ENCODE results near the gene BAIAP2.
"Not testable (repeated sequence)": the region's sequence is repeated elsewhere in the genome, so short reads cannot be mapped to it uniquely, and the experiment has no call there.

The BAIAP2 gene

GRCh38 chr17:81000631-81001357 is 34.2 kb upstream of the BAIAP2 start:
- no peak for DNase-seq

GRCh38 chr17:81002013-81002384 is 33.0 kb upstream of the BAIAP2 start:
- DNase-seq, result no peak

- DNase-seq, result peak; percentile 76
Observed at GRCh38 chr17:81002409-81003361, 32.3 kb upstream of the BAIAP2 start.

GRCh38 chr17:81003711-81004475 is 31.1 kb upstream of the BAIAP2 start:
- DNase-seq, result no peak

GRCh38 chr17:81006891-81007290 is 28.1 kb upstream of the BAIAP2 start:
- DNase-seq, result no peak

- no peak for DNase-seq
Observed at GRCh38 chr17:81008140-81008539, 26.8 kb upstream of the BAIAP2 start.

- no peak for DNase-seq
Observed at GRCh38 chr17:81009136-81009535, 25.8 kb upstream of the BAIAP2 start.

GRCh38 chr17:81010935-81011334 is 24.0 kb upstream of the BAIAP2 start:
- no peak for DNase-seq

- DNase-seq, result no peak
Observed at GRCh38 chr17:81011951-81012350, 23.0 kb upstream of the BAIAP2 start.

GRCh38 chr17:81012574-81013447 is 22.1 kb upstream of the BAIAP2 start:
- no peak for DNase-seq

- DNase-seq, result no peak
Observed at GRCh38 chr17:81013642-81014041, 21.3 kb upstream of the BAIAP2 start.

- no peak for DNase-seq
Observed at GRCh38 chr17:81015136-81015535, 19.8 kb upstream of the BAIAP2 start.

GRCh38 chr17:81016575-81016974 is 18.4 kb upstream of the BAIAP2 start:
- no peak for DNase-seq

- DNase-seq, result not testable (repeated sequence)
Observed at GRCh38 chr17:81017330-81017729, 17.6 kb upstream of the BAIAP2 start.

- peak; percentile 68 for DNase-seq
Observed at GRCh38 chr17:81018044-81018802, 16.7 kb upstream of the BAIAP2 start.

GRCh38 chr17:81019563-81020442 is 15.1 kb upstream of the BAIAP2 start:
- no peak for DNase-seq

GRCh38 chr17:81020443-81020766 is 14.5 kb upstream of the BAIAP2 start:
- no peak for DNase-seq

- no peak for DNase-seq
Observed at GRCh38 chr17:81020767-81021497, 14.0 kb upstream of the BAIAP2 start.

GRCh38 chr17:81021531-81022343 is 13.2 kb upstream of the BAIAP2 start:
- DNase-seq, result no peak
